Measurements from ENCODE around the gene EPHA10. TPM values are rescaled to one million over a fixed set of nuclear protein-coding genes. Genes with fewer than 3 reads are reported as not detected.

EPHA10 gene
- polyA plus RNA-seq, 1 experiment = 0.04 TPM

- DNase-seq (ENCODE audit: low read depth) = no peak
- Histone ChIP-seq H3K36me3 (ENCODE audit: control insufficient read depth, insufficient read depth, low read length) (peaks cover 3% of the 10 kb centered on the region), H3K27me3 (ENCODE audit: control insufficient read depth, insufficient read depth, low read length) (0 out of 2 replicates have a peak, but pooled peaks cover 1% of the 10 kb centered on the region), H3K4me3 (ENCODE audit: low read depth, low read length) (no peak overlapping the region)
- no peak for TF ChIP-seq CTCF (IDR thresholded peaks at IDR 0.05; ENCODE audit: insufficient read depth, low read depth, low read length)
- CTCF ChIA-PET = no interaction called here
- POLR2A ChIA-PET = interaction anchor here (0.6 kb wide), 2 partner anchors 10 to 107 kb away, joined by 4 to 8 read pairs; partner anchors contain the start of genes C1orf122 and YRDC
Observed at GRCh38 chr1:37797750-37798345, 32.9 kb upstream of the EPHA10 start.

- TF ChIP-seq CTCF (IDR thresholded peaks at IDR 0.05; ENCODE audit: insufficient read depth, low read depth, low read length) = no peak
- ChIA-PET POLR2A (no interaction called here), CTCF (no interaction called here)
- Histone ChIP-seq H3K27me3 (ENCODE audit: control insufficient read depth, insufficient read depth, low read length) (peaks cover 10% of the 10 kb centered on the region), H3K4me3 (ENCODE audit: low read depth, low read length) (no peak overlapping the region), H3K36me3 (ENCODE audit: control insufficient read depth, insufficient read depth, low read length) (peaks cover 3% of the 10 kb centered on the region)
- no peak for DNase-seq (ENCODE audit: low read depth)
Observed at GRCh38 chr1:37795340-37796125, 30.6 kb upstream of the EPHA10 start.

- Histone ChIP-seq H3K4me3 (ENCODE audit: low read depth, low read length) (peak overlapping the region; percentile 50), H3K36me3 (ENCODE audit: control insufficient read depth, insufficient read depth, low read length) (no peaks in the 10 kb centered on the region; the same call in 1 of the 2 replicates), H3K27me3 (ENCODE audit: control insufficient read depth, insufficient read depth, low read length) (peaks cover 12% of the 10 kb centered on the region)
- CTCF ChIA-PET = no interaction called here
- no peak for DNase-seq (ENCODE audit: low read depth)
- TF ChIP-seq CTCF (IDR thresholded peaks at IDR 0.05; ENCODE audit: insufficient read depth, low read depth, low read length) = no peak
- POLR2A ChIA-PET = no interaction called here
Observed at GRCh38 chr1:37794372-37795339, 29.7 kb upstream of the EPHA10 start.

GRCh38 chr1:37793773-37794371 is 29.0 kb upstream of the EPHA10 start, which contains the start of gene MANEAL:
Gene MANEAL, plus strand, starts transcription at chr1:37793847. Its CDS starts 336 bp downstream, at chr1:37794183.
- DNase-seq (ENCODE audit: low read depth) = no peak
- no peak for TF ChIP-seq CTCF (IDR thresholded peaks at IDR 0.05; ENCODE audit: insufficient read depth, low read depth, low read length)
- no peaks in the 10 kb centered on the region for H3K36me3 ChIP-seq (ENCODE audit: control insufficient read depth, insufficient read depth, low read length)
- peaks cover 12% of the 10 kb centered on the region for H3K27me3 ChIP-seq (ENCODE audit: control insufficient read depth, insufficient read depth, low read length)
- H3K4me3 ChIP-seq (ENCODE audit: low read depth, low read length) = peak within 1 kb of the TSS; percentile 50
- ChIA-PET POLR2A (no interaction called here), CTCF (no interaction called here)
